PC-9 (cell line): ENCODE results near the gene NAA40. TPM values are rescaled to one million over a fixed set of nuclear protein-coding genes. Genes with fewer than 3 reads are reported as not detected.

Experiments used
- BruUV-seq: library from RNA; stranded (reverse); fragments of 400-500 nt; replicated peaks from 2 replicates; lab custom pipeline; 2021; lab: Mats Ljungman, UMichigan
- CTCF ChIA-PET: fragments of 300-600 bp; sonication (Branson Sonifier 250); formaldehyde crosslinking; loops from one replicate; lab custom pipeline; 2022; ENCODE audit warnings: antibody characterized with exemption; lab: Charles Lee
- POLR2A ChIA-PET: fragments of 300-600 bp; sonication (Branson Sonifier 250); formaldehyde crosslinking; loops from one replicate; lab custom pipeline; 2022; ENCODE audit warnings: antibody characterized with exemption; ENCODE audit not compliant: unreplicated experiment; lab: Charles Lee
- DNase-seq, 2 experiments: peaks; one replicate each; pipeline versions ENCODE4 v3.0.0 to v3.0.0-alpha.2; 2015 to 2022; ENCODE audit warnings: mixed read lengths in 1 of 2
- H2AFZ ChIP-seq: fragments of 200-600 bp; sonication (generic); 2 replicates; pipeline ENCODE4 v1.8.1; 2017; ENCODE audit warnings: antibody characterized with exemption
- H3F3A ChIP-seq: fragments of 200-600 bp; sonication (generic); 2 replicates; pipeline ENCODE4 v1.8.1; 2017; ENCODE audit warnings: antibody characterized with exemption, mild to moderate bottlenecking, low read depth; ENCODE audit not compliant: insufficient read depth
- H3K27ac ChIP-seq: fragments of 200-600 bp; sonication (generic); 2 replicates; pipeline ENCODE4 v1.6.1; 2016; ENCODE audit warnings: mixed run types
- H3K27me3 ChIP-seq: fragments of 200-600 bp; sonication (generic); 2 replicates; pipeline ENCODE4 v1.6.1; 2016; ENCODE audit warnings: low read depth, mixed run types; ENCODE audit not compliant: insufficient read depth
- H3K36me3 ChIP-seq: fragments of 200-600 bp; sonication (generic); 2 replicates; pipeline ENCODE4 v1.6.1; 2016; ENCODE audit warnings: low read depth, mixed run types
- H3K4me1 ChIP-seq: fragments of 200-600 bp; sonication (generic); replicated peaks from 2 replicates; pipeline ENCODE4 v1.6.1; 2016; ENCODE audit warnings: mixed run types; ENCODE audit not compliant: insufficient read depth
- H3K4me2 ChIP-seq: fragments of 200-600 bp; sonication (generic); 2 replicates; pipeline ENCODE4 v1.6.1; 2017; ENCODE audit warnings: mixed run types
- H3K4me3 ChIP-seq: fragments of 200-600 bp; sonication (generic); 2 replicates; pipeline ENCODE4 v1.6.1; 2016; ENCODE audit warnings: mixed run types
- H3K79me2 ChIP-seq: fragments of 200-600 bp; sonication (generic); 2 replicates; pipeline ENCODE4 v1.6.1; 2017; ENCODE audit warnings: low read depth, mixed run types
- H3K9me2 ChIP-seq: fragments of 200-600 bp; sonication (generic); 2 replicates; pipeline ENCODE4 v1.8.1; 2017; ENCODE audit warnings: mild to moderate bottlenecking; ENCODE audit not compliant: insufficient read depth
- H3K9me3 ChIP-seq: fragments of 200-600 bp; sonication (generic); 2 replicates; pipeline ENCODE4 v1.8.1; 2016; ENCODE audit warnings: low read depth; ENCODE audit not compliant: insufficient read depth
- H4K20me1 ChIP-seq: fragments of 200-600 bp; sonication (generic); 2 replicates; pipeline ENCODE4 v1.8.1; 2017; ENCODE audit not compliant: insufficient read depth
- EZH2 ChIP-seq: fragments of 200-600 bp; sonication (generic); IDR thresholded peaks from 2 replicates; pipeline ENCODE4 v1.8.0; 2017; ENCODE audit warnings: antibody characterized with exemption, low read depth
- intact Hi-C: fragments of 100-400 bp; cut with micrococcal nuclease; formaldehyde crosslinking; loops from one replicate; pipeline ENCODE4 v1.10.0; 2022; ENCODE audit not compliant: unreplicated experiment
- total RNA-seq: library from RNA; stranded (reverse); gene quantifications from 2 replicates; pipeline ENCODE4 v1.2.3, GENCODE V29; 2021
- TF ChIP-seq, protein P1 (sequence below): fragments of 200-600 bp; sonication (generic); conservative IDR thresholded peaks from 2 replicates; pipeline ENCODE4 v1.6.1; 2017; ENCODE audit warnings: mixed run types, antibody characterized with exemption, mild to moderate bottlenecking, moderate library complexity

Gene NAA40
- total RNA-seq, 1 experiment from 2014 or later, result 47.4 TPM

DNA sequence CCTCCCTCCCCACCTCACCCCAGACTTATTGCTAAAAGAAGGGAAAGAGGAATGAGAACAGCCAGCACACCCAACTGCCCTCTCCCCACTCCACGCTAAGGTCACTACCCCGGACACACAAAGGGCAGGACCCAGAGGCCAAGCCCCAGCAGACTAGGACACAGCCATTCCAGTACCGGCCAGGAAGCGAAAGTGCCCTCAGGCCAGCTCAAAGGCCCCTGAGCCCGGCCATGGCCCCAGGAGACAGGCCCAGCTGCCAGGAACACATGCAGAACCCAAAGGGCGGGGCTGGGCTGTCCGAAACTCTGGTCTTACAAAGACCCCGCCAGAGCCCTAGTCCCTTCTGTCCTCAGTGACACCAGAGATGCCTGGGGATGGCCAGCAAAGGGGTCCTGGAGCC lies 27.4 kb upstream of the NAA40 start:
- intact Hi-C loops, result no loop called here
- H3K36me3 ChIP-seq, result no peaks in the 10 kb centered on the region
- ChIA-PET POLR2A (interaction anchor here (0.7 kb wide), 1 partner anchor 242 kb away, joined by 4 read pairs; no protein-coding TSS in a partner anchor), CTCF (no interaction called here)
- no peak overlapping the region for H2AFZ ChIP-seq
- no TSS peak for BruUV-seq
- no peaks in the 10 kb centered on the region for H3K9me2 ChIP-seq
- H3K9me3 ChIP-seq, result no peaks in the 10 kb centered on the region
- no peak overlapping the region for H3K27ac ChIP-seq
- no peak overlapping the region for H3K4me3 ChIP-seq
- peaks cover 33% of the 10 kb centered on the region for H3F3A ChIP-seq
- no peak for DNase-seq
- peaks cover 7% of the 10 kb centered on the region; the same call in 1 of the 2 replicates for H4K20me1 ChIP-seq
- H3K4me1 ChIP-seq, result 0 out of 2 replicates have a peak, but pooled peaks cover 3% of the 10 kb centered on the region
- no peak overlapping the region for H3K4me2 ChIP-seq
- TF ChIP-seq, protein P1, sequence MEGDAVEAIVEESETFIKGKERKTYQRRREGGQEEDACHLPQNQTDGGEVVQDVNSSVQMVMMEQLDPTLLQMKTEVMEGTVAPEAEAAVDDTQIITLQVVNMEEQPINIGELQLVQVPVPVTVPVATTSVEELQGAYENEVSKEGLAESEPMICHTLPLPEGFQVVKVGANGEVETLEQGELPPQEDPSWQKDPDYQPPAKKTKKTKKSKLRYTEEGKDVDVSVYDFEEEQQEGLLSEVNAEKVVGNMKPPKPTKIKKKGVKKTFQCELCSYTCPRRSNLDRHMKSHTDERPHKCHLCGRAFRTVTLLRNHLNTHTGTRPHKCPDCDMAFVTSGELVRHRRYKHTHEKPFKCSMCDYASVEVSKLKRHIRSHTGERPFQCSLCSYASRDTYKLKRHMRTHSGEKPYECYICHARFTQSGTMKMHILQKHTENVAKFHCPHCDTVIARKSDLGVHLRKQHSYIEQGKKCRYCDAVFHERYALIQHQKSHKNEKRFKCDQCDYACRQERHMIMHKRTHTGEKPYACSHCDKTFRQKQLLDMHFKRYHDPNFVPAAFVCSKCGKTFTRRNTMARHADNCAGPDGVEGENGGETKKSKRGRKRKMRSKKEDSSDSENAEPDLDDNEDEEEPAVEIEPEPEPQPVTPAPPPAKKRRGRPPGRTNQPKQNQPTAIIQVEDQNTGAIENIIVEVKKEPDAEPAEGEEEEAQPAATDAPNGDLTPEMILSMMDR, result no peak
- no peak for TF ChIP-seq EZH2
- no peaks in the 10 kb centered on the region for H3K27me3 ChIP-seq
- H3K79me2 ChIP-seq, result no peaks in the 10 kb centered on the region

DNA sequence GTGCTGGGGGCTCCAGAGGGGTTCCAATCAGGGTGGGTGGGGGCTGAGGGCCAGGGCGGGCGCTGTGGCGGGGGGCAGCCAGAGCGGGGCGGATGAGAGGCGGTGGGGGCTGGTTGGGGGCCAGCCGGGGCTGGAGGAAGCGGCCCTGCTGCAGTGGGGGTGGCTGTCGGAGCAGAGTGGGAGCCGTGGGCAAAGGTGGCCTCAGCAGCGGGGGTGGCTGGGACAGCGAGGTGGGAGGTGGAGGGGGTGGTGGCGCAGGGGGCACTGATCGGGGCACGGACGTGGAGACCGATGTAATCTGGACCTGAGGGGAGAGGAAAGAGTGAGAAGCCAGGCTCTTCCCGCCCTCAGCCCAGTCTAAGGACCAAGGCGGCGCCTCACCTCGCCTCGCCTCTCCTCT lies 26.9 kb upstream of the NAA40 start:
- H3K4me3 ChIP-seq, result no peak overlapping the region
- no peaks in the 10 kb centered on the region for H3K36me3 ChIP-seq
- H3K4me1 ChIP-seq, result 0 out of 2 replicates have a peak, but pooled peaks cover 5% of the 10 kb centered on the region
- H3K27ac ChIP-seq, result no peak overlapping the region
- ChIA-PET POLR2A (no interaction called here), CTCF (no interaction called here)
- peaks cover 6% of the 10 kb centered on the region; the same call in 1 of the 2 replicates for H4K20me1 ChIP-seq
- intact Hi-C loops, result no loop called here
- no peaks in the 10 kb centered on the region for H3K79me2 ChIP-seq
- no peaks in the 10 kb centered on the region for H3K9me2 ChIP-seq
- no peak overlapping the region for H3K4me2 ChIP-seq
- TF ChIP-seq, protein P1, result no peak
- no peak for TF ChIP-seq EZH2
- DNase-seq, result no peak
- no peak overlapping the region for H2AFZ ChIP-seq
- no TSS peak for BruUV-seq
- no peaks in the 10 kb centered on the region for H3K27me3 ChIP-seq
- H3F3A ChIP-seq, result peaks cover 31% of the 10 kb centered on the region
- H3K9me3 ChIP-seq, result no peaks in the 10 kb centered on the region

DNA sequence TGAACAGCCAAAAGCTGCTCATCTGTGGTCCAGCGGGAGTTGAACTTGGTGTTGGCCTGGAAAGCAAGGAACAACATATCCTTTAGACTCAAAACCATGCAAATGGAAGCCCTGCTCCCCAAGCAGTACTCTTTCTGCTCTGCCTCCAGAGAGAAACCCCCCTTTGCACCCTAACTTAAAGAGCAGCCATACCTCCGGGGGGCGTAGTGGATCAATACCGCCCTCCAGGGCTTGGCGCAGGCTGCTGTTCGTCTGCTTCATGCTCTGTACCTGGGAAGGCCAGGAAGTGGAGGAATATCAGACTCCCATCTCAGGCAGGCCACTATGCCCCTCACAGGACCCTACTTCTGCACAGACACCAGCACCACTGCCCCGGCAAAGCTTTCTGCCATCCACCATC lies 26.1 kb upstream of the NAA40 start:
- Histone ChIP-seq H3K27me3 (no peaks in the 10 kb centered on the region), H3K4me2 (no peak overlapping the region), H4K20me1 (peaks cover 4% of the 10 kb centered on the region; the same call in 1 of the 2 replicates), H3K79me2 (no peaks in the 10 kb centered on the region), H2AFZ (no peak overlapping the region), H3F3A (peaks cover 23% of the 10 kb centered on the region), H3K9me3 (no peaks in the 10 kb centered on the region), H3K4me3 (no peak overlapping the region), H3K27ac (no peak overlapping the region), H3K9me2 (no peaks in the 10 kb centered on the region), H3K4me1 (peaks cover 11% of the 10 kb centered on the region), H3K36me3 (no peaks in the 10 kb centered on the region)
- intact Hi-C loops, result no loop called here
- BruUV-seq, result no TSS peak
- ChIA-PET CTCF (no interaction called here), POLR2A (no interaction called here)
- no peak for DNase-seq
- TF ChIP-seq, protein P1, result no peak
